NK-92 (cell line): ENCODE results near the gene PROB1.
"Not testable (repeated sequence)": the region's sequence is repeated elsewhere in the genome, so short reads cannot be mapped to it uniquely, and the experiment has no call there.

Source experiments
- DNase-seq: peaks from one replicate; lab custom pipeline; 2025; ENCODE audit not compliant: unreplicated experiment; lab: John Stamatoyannopoulos, UW

Gene PROB1

DNA sequence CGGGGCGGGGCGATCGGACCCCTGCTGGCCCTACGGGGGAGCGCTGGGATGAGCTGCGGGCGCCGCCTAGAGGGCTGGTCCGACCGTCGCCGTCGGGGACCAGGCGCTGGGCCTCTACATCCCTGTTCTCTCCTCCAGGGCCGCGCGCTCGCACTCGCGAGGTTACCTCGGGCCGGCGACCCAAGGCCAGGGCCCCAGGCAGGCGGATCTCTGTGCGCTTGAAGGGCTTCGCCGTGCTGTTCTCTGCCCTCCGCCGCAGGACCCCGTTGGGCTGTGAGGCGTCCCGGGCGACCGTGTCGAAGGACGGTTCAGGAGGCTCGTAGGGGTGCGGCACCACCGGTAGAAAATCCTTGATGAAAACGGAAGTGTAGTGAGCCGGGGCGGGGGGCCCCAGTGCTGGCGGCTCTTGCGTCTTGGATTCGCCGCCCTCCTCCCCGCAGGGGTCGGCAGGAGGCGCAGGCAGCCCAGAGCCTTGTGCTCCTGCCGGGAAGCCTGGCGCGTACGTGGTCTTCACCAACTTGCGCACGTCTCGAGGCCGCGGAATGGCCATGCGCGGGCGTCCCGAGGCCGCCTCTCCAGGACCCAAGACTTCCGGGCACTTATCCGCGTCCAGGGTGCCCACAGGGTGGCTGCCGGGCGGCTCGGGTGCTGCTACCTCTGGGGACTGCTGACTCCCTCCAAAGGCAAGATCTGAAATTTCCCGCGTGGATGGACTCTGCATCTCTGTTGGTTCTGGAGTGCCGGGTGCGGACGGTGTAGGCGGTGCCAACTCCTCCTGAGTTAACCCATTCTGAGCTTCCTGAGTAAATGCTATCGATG is 2.0 kb downstream of the PROB1 start:
- DNase-seq: no peak

DNA sequence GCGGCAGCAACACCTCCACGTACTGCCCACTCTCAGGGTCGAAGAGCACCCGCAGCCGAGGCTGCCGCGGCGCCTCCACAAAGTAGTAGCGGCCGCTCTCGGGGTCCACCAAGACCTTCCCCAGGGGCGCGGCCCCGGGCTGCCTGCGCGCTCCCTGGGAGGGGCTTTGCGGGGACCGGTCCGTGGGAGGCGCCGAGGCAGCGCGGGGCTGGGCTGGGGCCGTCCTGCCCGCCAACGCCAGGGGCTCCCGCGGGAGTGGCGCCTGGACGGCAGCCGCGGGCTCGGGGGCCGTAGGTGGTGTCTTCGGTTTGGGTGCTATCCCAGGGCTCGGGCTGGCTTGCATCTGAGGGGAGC is 2.6 kb downstream of the PROB1 start:
- DNase-seq: no peak

DNA sequence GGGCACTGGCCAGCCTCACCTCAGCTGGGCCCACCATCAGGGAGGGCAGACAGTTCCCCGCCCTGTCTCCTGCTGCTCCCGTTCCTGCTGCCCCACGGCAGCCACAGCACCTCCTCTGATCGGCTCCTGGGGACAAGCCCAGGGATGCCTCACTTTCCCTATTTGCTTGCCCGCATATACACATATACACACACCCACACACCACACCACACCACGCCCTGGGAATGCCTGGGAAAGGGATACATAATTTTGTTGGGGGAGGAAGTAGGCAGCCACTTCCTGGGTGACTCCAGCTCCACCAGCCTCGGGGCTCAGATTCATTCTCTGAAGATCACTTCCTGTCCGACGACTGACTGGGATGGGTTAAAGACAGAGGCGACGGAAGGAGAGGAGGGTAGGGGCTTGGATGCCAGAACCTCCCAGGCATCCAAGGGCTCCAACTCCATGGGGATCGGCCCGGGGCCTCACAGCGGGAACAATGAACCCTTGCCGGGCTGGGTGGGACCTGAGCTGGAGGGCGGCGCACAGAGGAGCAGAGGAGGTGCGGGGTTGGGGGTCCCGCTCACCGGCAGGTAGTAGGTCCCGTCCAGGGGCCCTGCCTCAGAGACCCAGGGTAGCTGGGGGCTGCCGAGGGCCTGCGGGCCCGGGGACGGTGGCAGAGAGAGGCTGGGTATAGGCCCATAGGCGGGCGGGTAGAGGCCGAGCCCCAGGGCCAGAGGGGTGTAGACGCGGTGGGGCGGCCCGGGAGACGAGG is 3.2 kb downstream of the PROB1 start:
- no peak for DNase-seq

DNA sequence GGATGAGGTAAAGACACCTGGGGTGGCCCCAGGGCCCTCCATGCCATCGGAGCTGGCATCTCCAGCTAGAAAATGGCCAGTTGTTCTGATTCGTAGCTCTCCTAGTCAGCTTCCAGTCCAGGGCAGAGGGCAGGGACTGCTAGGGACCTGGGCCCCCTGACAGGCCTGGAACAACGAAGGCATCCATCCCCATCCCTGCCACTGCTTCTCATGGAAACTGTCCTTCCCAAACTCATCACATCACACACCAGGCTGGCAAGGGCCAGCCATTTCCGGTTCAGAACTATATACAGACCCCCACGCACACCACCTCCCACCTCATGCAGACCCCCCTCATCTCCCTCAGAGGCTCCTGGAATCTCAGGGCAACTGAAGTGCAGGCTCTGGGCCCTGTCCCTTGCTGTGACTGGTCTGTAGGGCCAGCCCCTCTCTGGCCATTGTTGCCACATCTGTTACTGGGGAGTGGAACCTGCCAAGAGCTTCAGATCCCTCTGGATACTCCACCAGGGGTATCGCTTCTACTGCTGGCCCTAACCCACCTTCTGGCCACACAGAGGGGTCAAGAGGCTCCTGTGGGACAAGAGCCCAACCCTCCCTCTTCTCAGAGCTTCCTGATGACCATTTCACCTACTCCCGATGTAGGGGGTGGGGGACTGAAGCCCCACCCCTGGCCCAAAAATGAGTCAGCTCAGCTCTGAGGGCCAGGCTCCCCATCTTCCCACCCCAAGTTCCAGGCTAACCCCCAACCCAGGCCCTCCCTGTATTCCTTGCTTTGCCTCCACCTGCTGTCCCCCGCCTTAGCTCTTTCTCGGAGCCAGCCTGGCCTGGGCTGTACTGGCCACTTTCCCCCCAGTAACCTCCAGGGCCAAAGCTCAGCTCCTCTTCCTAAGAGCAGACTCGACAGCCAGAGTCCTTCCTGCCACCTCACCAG is 4.0 kb downstream of the PROB1 start:
- no peak for DNase-seq

DNA sequence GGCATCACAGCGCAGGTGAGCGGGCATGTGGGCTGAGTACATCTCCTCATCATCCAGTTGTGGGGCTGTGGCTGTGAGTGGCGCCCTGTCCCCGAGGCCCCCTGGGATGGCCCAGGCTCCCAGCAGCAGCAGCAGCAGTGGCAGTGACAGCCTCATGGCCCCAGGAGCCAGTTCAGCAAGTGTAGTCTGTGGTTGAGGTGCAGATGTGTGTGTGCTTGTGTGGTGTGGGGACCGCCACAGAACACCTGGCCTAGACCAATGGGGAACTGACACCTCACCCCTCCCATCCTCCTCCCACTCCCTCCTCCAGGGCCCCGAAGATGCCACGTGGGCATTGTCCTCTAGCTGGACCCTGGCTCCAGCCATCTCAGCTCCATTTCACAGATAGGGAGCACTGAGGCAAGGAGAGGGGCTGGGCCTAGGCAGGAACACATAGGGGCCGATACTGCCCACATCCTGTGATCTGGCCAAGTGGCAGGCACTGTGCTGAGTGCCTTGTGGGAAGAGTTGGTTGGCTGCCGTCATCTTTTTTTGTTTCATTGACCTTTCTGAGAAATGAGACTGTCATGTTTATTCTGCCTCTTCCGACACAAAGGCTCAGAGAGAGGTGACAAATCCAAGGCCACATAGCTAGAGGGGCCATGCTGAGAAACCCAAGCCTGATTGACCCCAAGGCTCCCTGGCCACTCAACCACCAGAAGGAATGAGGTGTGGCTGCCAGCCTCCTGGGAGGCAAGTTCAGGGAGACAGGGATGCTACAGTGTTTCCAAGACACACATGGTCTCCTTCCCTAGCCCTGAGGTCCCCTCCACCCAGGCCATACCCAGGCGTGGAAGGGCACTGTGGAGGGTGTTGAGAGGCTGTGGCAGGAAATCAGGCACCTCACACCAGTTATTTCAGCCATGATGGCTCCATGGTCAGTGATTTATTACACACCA is 4.9 kb downstream of the PROB1 start, which contains the start of gene MZB1:
Gene MZB1 (minus strand): TSS at position 213 of the 938 bp plus-strand sequence. CDS start 57 bp downstream, at position 156.
- DNase-seq: no peak

DNA sequence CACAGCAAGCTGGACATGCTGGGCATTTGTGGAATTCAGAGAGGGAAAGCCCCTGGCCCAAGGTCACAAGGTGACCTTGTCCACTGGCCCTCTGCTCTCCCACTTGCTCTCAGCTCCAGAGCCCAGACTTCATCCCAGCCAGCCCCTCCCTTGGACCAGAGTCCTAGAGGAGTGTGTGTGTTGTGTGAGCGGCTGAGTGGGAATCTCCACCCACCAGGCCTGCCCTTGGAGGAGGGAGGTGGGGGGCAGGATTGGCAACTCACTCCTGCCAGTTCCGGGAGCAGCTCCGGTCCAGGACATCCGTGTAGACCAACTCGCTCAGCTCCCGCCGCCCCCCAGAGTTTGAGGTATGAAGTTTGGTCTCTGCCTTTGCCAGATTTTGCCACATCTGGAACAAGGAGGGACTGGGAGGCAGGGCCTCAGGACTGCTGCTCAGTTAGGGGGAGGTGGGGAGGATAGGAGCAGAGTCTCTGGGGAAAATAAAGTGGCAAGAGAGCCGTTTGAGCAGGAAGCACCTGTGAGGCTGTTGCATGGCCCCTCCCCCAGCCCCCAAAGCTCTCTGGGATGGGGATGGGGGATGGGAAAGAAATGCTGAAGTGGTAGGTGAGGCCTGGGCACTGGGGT is 6.6 kb downstream of the PROB1 start:
- no peak for DNase-seq

DNA sequence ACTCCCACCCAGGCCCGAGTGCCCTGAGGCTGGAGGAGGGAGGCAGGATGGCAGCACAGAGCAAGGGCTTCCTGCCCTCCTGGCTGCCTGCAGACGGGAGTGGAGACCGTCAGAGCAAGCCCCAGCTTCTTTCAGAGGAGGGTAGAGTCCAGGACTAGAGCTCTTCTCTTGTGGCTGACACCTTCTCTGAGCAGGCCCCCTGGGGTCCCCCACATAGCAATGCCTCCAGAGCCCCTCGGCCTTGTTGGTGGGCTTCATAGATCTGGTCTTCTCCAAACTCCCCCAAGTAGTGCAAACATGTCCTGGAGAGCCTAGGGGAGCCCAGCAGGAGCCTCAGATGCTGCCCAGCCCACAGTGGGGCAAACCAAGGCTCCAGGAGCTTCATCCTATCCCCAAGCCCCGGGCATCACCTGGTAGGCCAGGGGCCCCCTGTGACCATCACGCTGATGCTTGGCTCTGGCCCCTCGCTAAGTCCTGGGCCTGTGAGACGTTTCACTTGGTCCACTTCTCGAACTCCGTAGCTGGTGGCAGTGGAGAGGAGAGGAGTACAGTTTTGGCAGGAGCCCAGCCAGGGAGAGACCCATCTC is 7.2 kb downstream of the PROB1 start:
- no peak for DNase-seq

DNA sequence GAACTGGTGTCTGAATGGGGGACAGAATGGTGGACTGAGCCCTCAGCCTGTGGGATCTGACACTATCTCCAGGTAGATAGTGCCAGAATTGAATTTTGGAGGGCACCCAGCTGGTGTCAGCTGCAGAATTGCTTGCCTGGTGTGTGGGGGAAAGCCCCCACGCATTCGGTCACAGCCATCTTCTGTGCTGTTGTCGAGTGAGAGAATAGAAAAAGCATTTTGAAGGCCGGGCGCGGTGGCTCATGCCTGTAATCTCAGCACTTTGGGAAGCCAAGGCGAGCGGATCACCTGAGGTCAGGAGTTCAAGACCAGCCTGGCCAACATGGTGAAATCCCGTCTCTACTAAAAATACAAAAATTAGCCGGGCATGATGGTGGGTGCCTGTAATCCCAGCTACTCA is 7.9 kb downstream of the PROB1 start:
- not testable (repeated sequence) for DNase-seq

DNA sequence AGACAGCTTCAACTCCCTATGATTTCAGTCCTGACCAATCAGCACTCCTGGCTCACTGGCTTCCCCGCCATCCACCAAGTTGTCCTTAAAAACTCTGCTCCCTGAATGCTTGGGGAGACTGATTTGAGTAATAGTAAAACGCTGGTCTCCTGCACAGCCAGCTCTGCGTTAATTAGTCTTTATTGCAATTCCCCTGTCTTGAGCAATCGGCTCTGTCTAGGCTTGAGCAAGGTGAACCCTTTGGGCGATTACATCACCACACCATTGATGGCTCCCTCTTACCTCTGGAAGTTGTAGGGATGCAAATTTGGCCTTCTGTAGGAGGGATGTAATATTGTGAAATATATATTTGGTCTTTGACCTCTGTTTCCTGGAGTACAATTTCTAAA is 8.9 kb downstream of the PROB1 start:
- no peak for DNase-seq

DNA sequence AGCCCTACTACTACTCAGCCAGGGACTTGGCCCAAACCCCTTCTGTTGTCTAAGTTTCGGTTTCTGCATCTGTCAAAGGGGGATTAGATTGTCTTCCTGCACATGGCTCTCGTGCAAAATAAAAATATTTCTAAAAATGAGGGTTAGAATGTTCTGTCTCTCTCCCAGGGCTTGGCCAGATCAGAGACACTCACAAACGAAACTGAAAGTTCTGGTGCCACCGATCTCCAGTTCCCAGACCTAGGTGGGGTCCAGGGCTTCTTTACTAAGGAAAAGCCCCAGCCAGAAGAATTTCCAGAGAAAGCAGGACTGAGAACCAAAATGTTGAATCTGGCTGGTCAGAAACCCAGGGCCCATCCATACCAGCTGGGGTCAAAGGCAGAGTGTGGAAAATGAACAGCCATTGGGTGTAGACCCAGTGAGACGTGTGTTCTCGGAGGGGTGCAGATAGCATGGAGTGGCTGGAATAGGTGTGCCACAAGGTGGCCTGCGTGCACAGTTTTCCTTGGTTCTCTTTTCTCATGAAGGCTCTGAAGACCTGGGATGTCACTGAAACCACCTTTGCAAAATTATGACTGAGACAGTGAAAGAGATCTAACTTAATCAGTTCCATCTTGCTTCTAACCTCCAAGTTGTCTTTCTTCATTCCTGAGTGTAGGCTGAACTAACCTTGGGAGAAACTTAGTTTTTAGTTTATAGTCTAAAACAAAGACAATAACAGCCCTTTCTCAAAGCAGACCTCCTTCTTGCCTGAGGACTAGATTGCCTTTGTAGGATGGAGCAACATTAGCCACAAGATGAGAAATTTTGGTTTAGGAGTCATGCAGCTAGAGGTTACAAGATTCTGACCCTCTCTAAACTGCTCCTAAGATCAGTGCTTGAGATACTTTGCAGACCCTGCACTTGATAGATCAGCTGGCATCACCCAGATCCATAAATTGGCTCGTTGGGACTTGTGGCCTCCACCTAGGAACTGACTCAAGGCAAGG is 9.5 kb downstream of the PROB1 start:
- no peak for DNase-seq

DNA sequence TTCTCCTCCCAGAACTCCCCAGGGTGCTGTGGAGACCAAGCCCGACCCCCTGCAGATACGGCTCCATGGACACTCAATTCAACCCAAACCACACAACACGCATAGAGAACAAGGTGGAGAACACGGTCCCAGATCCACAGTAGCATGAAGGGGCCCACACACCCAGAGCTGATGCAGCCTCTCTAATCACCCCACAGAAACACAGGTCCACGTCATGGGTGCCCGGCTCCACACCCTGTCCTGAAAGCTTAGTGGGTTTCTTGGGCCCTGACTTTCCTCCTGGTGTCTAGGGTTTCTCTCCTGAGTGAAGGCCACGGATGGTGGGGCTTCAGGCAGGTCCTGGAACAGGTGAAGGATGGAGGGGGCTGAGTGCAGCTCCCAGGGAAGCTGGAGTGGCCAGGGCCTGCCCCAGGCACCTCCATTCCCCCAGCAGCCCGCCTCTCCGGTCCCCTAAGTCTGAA is 10.3 kb downstream of the PROB1 start:
- DNase-seq: no peak

DNA sequence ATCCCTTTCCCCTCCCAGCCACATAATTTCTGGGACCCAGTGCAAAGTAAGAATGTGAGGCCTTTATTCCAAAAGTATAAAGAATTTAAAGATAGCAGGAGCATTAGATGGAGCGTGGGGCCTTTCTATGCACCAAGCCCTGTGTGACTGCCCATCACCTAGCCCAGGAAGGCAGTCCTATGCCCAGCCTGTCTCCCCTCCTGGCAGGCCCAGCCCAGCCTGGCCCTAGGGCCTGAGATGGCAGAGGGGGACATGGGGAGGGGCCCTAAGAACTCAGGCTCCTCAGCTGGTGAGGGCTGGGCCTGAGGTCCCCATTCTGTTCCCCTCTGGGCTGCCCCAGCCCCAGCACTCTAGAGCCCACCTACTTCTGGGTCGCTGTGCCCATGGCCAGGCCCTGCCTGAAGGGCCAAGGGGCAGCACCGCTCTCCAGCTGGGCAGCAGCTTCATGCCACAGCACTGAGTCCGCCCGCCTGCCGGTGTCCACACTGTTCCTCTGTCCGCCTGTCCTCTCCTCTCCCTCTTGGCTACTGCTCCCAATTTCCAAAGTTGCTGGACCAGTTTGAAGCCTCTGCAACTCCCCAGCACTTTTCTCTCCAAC is 10.8 kb downstream of the PROB1 start:
- DNase-seq: no peak

DNA sequence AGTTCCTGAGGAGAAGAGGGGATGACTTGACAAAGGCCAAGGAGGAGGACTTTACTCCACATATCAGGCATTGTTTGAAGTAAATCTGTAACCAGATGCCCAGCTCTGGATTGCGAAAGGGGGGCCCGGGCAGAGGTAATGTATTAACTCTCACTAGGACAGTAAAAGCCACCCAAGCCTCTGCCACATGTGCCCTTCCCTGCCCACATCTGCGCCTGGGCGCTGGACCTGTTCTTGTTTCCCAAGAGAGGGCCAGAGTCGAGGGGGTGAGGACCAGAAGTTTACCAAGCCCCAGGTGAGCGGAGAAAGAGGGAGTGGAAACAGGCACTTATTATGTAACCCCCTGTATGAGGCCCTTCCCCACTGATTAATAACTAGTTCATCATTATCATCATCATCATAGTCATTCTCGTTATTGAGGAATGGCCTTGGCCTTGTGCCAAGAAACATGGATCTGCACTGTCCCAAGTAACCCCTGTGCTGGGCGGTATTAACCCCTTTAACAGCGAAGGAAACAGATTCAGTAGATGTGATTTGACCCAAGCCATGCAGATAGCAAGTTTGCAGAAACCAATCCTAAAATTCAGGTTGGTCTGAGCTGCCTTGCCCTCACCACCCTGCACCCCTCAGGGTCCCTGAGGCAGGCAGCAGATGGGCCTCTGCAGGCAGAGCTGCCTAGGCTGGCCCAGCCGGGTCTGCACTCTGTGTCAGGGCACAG is 11.5 kb downstream of the PROB1 start, which contains the start of gene SLC23A1:
Gene SLC23A1 (minus strand): TSS at position 23 of the 718 bp plus-strand sequence. CDS start 44 bp downstream, outside the sequence.
- no peak for DNase-seq

DNA sequence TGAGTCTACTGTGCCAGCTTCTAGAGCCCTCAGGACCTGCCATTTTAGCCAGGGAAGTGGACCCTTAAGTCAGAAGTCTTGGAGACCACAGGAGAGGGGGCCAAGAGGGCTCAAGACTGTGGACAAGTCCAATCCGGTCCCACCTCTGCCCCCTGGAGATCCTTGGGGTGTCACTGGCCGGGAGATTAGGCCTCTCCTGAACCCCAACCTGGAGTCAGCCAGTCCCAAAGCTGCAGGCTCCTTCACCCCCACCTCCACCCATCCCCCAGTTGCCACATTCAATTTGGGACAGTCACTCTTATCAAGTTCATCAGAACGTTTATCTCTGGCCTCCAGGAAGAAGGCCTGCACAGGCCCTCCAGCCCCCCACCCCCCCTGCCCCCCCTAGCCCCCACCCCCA is 12.1 kb downstream of the PROB1 start:
- DNase-seq: no peak

DNA sequence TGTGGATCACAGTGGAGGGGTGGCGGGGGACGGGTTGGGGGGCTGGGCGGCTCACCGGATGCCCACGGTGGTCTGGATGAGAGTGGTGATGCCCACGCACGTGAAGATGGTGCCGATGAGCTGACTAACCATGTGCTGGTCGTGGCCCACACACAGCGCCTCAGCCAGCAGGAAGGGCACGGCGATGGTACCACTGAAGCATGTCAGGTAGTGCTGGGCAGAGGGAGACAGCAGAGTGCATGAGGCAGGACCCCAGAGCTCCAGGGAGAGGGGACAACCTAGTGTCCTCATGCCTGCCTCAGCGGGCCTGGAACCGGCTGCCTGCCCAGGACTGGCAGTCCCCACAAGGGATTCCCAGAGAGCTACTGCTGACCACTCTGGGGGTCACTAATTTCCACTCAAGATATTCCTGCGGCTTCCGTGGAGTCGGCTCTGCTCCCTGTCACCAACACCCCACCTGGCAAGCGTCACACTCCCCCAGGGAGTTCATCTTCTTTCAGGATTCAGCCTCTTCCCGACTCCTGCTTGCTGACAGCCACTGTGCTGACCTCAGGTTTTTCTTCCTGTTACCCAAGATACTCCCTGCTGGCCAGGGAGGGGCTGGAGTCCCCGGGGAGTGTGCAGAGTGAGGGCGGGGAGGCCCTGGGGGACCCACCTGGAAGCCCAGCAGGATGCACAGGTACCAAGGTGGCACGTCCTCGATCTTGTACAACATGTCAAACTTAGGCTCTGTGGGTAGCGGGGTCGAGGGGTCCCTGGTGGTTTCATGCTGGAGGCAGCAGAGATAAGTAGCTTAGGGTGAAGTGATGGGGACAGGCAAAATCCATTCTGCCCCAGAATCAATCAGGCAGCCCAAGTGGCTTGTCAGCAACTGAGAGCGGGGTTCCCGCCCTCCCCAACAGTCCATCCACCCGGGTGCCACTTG is 12.8 kb downstream of the PROB1 start:
- no peak for DNase-seq
